Cerebellar nuclear complex (tissue), 1 donor: ENCODE measurements around the gene PIKFYVE.
"Not testable (repeated sequence)": the region's sequence is repeated elsewhere in the genome, so short reads cannot be mapped to it uniquely, and the experiment has no call there.

Source experiments
- DNase-seq, 2 experiments: peaks; one replicate each; lab custom pipeline; 2025; lab: John Stamatoyannopoulos, UW

Gene PIKFYVE, protein sequence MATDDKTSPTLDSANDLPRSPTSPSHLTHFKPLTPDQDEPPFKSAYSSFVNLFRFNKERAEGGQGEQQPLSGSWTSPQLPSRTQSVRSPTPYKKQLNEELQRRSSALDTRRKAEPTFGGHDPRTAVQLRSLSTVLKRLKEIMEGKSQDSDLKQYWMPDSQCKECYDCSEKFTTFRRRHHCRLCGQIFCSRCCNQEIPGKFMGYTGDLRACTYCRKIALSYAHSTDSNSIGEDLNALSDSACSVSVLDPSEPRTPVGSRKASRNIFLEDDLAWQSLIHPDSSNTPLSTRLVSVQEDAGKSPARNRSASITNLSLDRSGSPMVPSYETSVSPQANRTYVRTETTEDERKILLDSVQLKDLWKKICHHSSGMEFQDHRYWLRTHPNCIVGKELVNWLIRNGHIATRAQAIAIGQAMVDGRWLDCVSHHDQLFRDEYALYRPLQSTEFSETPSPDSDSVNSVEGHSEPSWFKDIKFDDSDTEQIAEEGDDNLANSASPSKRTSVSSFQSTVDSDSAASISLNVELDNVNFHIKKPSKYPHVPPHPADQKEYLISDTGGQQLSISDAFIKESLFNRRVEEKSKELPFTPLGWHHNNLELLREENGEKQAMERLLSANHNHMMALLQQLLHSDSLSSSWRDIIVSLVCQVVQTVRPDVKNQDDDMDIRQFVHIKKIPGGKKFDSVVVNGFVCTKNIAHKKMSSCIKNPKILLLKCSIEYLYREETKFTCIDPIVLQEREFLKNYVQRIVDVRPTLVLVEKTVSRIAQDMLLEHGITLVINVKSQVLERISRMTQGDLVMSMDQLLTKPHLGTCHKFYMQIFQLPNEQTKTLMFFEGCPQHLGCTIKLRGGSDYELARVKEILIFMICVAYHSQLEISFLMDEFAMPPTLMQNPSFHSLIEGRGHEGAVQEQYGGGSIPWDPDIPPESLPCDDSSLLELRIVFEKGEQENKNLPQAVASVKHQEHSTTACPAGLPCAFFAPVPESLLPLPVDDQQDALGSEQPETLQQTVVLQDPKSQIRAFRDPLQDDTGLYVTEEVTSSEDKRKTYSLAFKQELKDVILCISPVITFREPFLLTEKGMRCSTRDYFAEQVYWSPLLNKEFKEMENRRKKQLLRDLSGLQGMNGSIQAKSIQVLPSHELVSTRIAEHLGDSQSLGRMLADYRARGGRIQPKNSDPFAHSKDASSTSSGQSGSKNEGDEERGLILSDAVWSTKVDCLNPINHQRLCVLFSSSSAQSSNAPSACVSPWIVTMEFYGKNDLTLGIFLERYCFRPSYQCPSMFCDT (N-terminal part only)

GRCh38 chr2:208265801-208266552 is at the start of gene PIKFYVE:
PIKFYVE (plus strand) TSS chr2:208266255; CDS start chr2:208271520, 5,265 bp downstream.
- DNase-seq = peak; percentile 93 to 96

- not testable (repeated sequence) for DNase-seq
Measured at GRCh38 chr2:208221873-208222272, 44.2 kb upstream of the PIKFYVE start.

GRCh38 chr2:208222351-208222750 is 43.7 kb upstream of the PIKFYVE start:
- no peak for DNase-seq

DNA sequence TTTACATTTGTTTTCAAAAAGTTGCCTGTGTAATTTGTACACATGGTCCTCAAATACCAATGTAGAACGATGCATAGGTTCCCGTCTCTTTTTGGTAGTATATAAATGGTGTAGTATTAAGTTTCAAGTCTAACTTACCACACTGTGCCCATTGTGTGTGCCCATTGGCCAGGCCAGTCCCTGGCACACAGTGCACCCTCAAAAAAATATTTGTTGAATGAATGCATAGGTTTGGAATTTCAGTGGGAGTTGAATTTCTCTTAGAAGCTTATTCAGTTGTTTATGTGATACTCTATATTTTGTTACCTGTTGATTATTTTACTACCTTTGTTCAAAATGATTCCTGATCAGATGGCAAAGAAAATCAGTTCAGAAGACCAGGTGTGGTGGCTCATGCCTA is 41.3 kb upstream of the PIKFYVE start:
- DNase-seq = no peak

DNA sequence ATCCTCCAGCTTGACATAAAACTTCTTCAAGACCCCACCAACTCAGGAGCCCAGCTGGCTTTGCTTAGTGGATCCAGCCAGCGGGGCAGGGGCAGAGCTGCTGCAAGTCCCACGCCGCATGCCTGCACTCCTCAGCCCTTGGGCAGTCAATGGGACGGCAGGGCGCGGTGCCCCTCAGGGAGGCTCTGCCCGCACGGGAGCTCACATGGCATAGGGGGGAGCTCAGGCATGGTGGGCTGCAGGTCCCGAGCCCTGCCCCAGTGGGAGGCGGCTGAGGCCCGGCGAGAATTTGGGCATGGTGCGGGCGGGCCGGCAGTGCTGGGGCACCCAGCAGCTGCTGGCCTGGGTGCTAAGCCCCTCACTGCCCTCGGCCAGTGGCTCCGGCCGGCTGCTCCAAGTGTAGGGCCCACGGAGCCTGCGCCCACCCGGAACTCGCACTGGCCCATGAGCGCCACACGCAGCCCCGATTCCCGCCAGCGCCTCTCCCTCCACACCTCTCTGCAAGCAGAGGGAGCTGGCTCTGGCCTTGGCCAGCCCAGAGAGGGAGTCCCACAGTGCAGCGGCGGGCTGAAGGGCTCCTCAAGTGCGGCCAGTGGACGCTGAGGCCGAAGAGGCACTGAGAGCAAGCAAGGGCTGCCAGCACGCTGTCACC is 38.3 kb upstream of the PIKFYVE start:
- no peak for DNase-seq

- no peak for DNase-seq
Measured at GRCh38 chr2:208228476-208228875, 37.6 kb upstream of the PIKFYVE start.

GRCh38 chr2:208234786-208235185 is 31.3 kb upstream of the PIKFYVE start:
- no peak for DNase-seq

- DNase-seq = no peak
Measured at GRCh38 chr2:208235860-208236259, 30.2 kb upstream of the PIKFYVE start.

DNA sequence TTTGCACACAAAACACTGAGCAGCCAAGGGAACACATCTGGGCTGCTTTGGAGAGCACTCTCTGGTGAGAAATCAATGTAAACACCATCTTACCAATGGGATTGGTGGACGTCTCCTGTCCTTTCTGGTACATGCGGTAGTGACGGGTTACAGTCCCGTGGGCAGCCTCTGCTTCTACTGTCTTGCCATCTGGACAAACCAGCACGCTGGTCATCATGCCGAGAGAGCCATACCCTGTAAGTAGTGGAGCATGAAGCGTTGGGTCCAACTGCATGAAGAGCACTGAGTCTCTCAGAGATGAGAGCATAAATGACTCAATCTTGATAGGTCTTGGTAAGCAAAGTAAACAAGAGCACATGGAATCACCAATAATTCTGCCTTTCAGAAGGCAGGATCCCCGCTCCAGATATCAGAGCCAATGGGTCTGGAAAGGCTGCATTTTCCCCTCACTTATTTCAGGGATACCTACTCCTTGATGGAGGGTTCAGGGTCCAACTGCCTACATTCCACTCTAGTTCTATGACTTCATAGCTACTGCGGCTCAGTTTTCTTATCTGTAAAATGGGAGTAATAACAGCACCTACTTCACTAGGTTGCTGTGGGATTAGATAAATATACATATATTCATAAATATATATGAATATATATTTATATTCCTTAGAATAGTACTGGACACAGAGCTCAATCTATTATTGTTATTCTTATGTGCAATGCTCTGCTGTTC is 26.1 kb upstream of the PIKFYVE start:
- DNase-seq = no peak

DNA sequence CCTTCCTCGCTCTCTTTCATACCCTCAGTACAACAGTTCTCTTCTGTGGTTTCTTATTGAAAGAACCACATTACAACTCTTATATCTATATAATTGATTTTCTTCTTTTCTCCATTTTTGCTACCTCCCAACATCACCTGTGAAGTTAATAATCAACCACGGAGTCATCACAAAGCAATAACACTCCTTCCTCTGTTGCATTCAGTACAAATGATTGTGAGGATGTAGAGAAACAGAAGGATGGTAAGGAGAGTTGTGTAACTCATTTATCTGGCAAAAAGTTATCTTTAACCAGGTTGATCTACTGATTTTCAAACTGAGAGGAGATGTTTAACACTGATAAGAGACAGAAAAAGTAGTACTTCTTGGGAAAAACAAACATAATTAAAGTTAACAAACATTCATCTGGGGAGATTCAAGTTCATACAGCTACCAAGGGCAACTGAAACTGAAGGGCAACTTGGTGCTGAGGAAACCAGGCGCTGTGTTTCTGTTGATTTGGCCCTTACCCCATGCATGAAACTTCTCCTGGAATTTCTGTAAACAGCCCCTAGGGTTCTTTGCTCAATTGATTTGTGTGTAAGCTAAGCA is 25.3 kb upstream of the PIKFYVE start:
- no peak for DNase-seq

- no peak for DNase-seq
Measured at GRCh38 chr2:208244422-208244821, 21.6 kb upstream of the PIKFYVE start.

GRCh38 chr2:208245746-208246145 is 20.3 kb upstream of the PIKFYVE start:
- no peak for DNase-seq

DNA sequence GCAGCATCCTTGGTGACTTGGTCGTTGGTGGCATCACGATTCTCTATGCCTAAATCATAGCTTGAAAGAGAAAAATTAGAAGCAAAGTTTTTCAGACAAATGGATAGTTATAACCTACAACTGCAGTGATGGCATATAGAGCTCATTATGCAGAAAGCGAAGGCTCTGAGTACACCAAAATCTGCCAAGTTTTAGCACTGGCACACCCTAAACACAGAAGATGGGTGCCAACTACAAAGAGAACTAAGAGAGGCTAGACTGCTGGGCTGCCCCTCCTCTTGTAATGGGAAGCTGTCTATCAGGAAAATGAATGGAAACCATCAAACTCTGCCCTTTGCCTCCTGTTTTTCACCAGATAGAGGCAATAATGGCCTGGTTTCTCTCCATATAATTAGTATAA is 17.5 kb upstream of the PIKFYVE start:
- DNase-seq = no peak

DNA sequence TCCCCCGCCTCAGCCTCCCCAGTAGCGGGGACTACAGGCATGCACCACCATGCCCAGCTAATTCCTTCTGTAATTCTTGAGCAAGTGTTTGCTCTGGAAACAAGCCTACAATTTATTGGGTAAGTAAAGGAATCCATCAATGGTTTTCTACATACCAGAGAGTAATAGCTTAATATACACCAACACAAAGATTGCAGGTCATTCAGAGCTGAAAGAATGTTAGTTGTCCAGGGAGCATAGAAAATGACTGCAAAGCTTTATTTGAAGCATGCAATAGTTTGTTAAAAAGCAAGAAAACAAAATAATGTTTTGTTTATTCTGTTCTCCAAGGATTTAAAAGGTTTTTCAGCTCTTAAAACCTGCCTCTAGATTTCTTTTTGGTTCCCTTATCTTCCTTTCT is 16.8 kb upstream of the PIKFYVE start:
- DNase-seq = no peak

DNA sequence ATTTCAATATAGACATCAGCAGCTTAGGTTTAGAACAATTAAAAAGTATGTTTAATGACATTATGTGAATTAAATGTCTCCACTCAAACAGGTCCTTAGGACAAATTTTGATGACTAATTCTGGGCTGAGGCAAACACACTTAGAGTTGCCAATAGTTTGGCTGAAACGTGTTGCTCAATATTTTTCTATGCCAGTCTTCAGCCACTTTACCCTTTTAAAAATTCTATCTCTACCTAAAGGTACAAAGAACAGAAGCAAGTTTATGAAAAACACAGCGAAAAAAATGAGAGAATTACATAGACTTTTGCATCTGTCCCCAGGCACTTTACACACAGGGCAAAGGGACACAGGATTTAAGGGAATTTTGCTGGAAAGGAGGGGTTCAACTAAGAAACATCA is 15.7 kb upstream of the PIKFYVE start:
- no peak for DNase-seq

DNA sequence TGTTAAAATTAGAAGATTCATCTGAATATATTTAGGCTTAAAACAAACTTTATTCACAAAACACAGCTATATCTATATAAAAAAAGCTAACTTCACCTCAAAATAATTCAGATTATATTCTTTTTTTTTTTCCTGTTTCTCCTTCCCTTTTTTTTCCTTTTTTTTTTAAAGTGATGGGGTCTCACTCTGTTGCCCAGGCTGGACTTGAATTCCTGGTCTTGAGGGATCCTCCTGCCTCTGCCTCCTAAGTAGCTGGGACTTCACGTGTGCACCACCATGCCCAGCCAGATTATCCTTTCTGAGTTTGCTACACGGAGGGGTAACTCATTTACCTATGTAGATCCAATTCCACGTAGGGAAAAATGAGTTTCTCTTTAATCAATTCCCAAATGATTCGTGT is 15.0 kb upstream of the PIKFYVE start:
- DNase-seq = no peak

DNA sequence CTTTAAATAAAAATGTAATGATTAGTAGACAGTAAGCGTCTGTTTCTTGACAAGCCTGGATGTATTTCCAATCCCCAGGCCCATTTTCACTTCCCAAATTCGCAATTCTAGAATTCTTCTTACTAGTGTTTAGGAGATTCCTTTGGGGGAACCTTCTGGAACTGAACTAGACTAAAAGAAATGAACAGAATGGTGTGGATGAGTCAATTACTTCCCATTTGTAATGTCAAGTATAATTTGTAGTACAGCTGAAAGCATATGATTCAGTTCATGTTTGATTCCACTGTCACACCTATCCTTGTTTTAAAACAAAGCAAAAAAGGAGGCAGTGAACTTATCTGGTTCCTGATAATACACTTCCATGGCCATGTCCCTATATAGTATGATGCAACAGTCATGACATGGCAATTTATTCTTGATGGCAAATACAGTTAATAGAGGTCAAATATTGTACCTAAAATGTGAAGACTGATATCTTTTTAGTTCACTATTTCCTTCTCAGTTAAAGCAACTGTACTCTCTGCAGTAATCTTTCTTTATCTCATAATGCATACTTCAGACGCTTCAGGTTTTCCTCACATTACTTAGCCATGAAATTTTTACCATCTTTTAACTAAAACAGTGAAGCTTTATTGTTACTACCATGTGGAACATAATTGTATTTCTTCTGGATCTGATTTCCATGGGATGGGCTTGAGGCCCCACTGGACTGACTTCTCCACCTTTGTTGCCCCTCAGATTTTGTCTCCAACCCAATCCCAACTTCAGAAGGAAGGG is 13.2 kb upstream of the PIKFYVE start:
- DNase-seq = no peak

- no peak for DNase-seq
Measured at GRCh38 chr2:208253600-208254117, 12.4 kb upstream of the PIKFYVE start.
